ENCODE measurements around the gene GLG1. TPM values are rescaled to one million over a fixed set of nuclear protein-coding genes. Genes with fewer than 3 reads are reported as not detected.

Gene GLG1
- total RNA-seq, 4 donors from 2014 or later: 72.0 to 170 (median 105) TPM

- no peak for TF ChIP-seq POLR2A (IDR thresholded peaks at IDR 0.05)
- TF ChIP-seq, protein P1, sequence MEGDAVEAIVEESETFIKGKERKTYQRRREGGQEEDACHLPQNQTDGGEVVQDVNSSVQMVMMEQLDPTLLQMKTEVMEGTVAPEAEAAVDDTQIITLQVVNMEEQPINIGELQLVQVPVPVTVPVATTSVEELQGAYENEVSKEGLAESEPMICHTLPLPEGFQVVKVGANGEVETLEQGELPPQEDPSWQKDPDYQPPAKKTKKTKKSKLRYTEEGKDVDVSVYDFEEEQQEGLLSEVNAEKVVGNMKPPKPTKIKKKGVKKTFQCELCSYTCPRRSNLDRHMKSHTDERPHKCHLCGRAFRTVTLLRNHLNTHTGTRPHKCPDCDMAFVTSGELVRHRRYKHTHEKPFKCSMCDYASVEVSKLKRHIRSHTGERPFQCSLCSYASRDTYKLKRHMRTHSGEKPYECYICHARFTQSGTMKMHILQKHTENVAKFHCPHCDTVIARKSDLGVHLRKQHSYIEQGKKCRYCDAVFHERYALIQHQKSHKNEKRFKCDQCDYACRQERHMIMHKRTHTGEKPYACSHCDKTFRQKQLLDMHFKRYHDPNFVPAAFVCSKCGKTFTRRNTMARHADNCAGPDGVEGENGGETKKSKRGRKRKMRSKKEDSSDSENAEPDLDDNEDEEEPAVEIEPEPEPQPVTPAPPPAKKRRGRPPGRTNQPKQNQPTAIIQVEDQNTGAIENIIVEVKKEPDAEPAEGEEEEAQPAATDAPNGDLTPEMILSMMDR (IDR thresholded peaks at IDR 0.05 in 4 of 5, conservative IDR thresholded peaks at IDR 0.05 in 1 of 5): no peak
- no peak overlapping the region for H3K27ac ChIP-seq
- in situ Hi-C loops (cut with MboI; ENCODE audit: low sequenced_read_pairs in 4 of 4) (loop anchor here in 1 of 4 donors (25.0 kb wide), 1 partner anchor 104 kb away; no protein-coding TSS in a partner anchor), intact Hi-C loops (cut with DNase I; ENCODE audit: low total_unique reads) (no loop called here)
- no peaks in the 10 kb centered on the region for H3K27me3 ChIP-seq
- no peak overlapping the region for H3K4me3 ChIP-seq
- H3K4me1 ChIP-seq: no peaks in the 10 kb centered on the region
- ATAC-seq (no peak), DNase-seq (no peak)
- H3K36me3 ChIP-seq: peaks cover 0 to 95% of the 10 kb centered on the region in 2 donors
- H3K9me3 ChIP-seq: no peaks in the 10 kb centered on the region
Observed at GRCh38 chr16:74465851-74466685, 140.8 kb downstream of the GLG1 start.

GRCh38 chr16:74465281-74465680 is 141.6 kb downstream of the GLG1 start:
- H3K27me3 ChIP-seq: no peaks in the 10 kb centered on the region
- ATAC-seq (no peak), DNase-seq (no peak)
- intact Hi-C loops (cut with DNase I; ENCODE audit: low total_unique reads) (no loop called here), in situ Hi-C loops (cut with MboI; ENCODE audit: low sequenced_read_pairs in 4 of 4) (loop anchor here in 1 of 4 donors (25.0 kb wide), 1 partner anchor 103 kb away; no protein-coding TSS in a partner anchor)
- H3K27ac ChIP-seq: no peak overlapping the region
- H3K9me3 ChIP-seq: no peaks in the 10 kb centered on the region
- H3K36me3 ChIP-seq: peaks cover 0 to 95% of the 10 kb centered on the region in 2 donors
- TF ChIP-seq, protein P1 (IDR thresholded peaks at IDR 0.05 in 4 of 5, conservative IDR thresholded peaks at IDR 0.05 in 1 of 5): no peak
- no peak for TF ChIP-seq POLR2A (IDR thresholded peaks at IDR 0.05)
- no peaks in the 10 kb centered on the region for H3K4me1 ChIP-seq
- no peak overlapping the region for H3K4me3 ChIP-seq

DNA sequence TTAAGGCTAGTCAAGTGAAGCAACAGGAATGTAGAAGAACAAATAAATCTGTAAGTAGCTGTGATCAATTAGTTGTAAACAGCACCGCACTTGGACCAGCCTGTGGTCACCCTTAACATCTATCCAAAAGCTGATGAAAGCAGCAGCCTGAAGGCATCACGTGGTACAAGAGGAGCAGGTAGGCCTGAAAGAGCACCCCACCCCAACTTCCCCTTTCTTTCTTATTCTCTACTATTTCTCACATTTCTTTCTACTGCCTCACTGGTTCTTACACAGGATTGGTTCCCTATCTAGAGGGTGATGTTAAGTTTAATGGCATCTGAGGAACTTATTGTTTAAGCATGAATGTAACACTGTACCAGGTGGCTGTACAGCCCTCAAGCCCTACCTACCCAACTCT is 143.0 kb downstream of the GLG1 start:
- H3K27ac ChIP-seq: no peak overlapping the region
- H3K27me3 ChIP-seq: no peaks in the 10 kb centered on the region
- no peaks in the 10 kb centered on the region for H3K9me3 ChIP-seq
- TF ChIP-seq POLR2A (IDR thresholded peaks at IDR 0.05): no peak
- TF ChIP-seq, protein P1 (IDR thresholded peaks at IDR 0.05 in 4 of 5, conservative IDR thresholded peaks at IDR 0.05 in 1 of 5): no peak
- no peak for ATAC-seq
- no peak for DNase-seq
- H3K36me3 ChIP-seq: peaks cover 0 to 96% of the 10 kb centered on the region in 2 donors
- in situ Hi-C loops (cut with MboI; ENCODE audit: low sequenced_read_pairs in 4 of 4) (loop anchor here in 1 of 4 donors (25.0 kb wide), 1 partner anchor 102 kb away; no protein-coding TSS in a partner anchor), intact Hi-C loops (cut with DNase I; ENCODE audit: low total_unique reads) (no loop called here)
- H3K4me3 ChIP-seq: no peak overlapping the region
- no peaks in the 10 kb centered on the region for H3K4me1 ChIP-seq

- TF ChIP-seq POLR2A (IDR thresholded peaks at IDR 0.05): no peak
- TF ChIP-seq, protein P1 (IDR thresholded peaks at IDR 0.05 in 4 of 5, conservative IDR thresholded peaks at IDR 0.05 in 1 of 5): no peak
- intact Hi-C loops (cut with DNase I; ENCODE audit: low total_unique reads) (no loop called here), in situ Hi-C loops (cut with MboI; ENCODE audit: low sequenced_read_pairs in 4 of 4) (loop anchor here in 1 of 4 donors (25.0 kb wide), 1 partner anchor 100 kb away; no protein-coding TSS in a partner anchor)
- DNase-seq: no peak
- H3K4me1 ChIP-seq: no peaks in the 10 kb centered on the region
- peaks cover 0 to 97% of the 10 kb centered on the region in 2 donors for H3K36me3 ChIP-seq
- no peak for ATAC-seq
- no peaks in the 10 kb centered on the region for H3K9me3 ChIP-seq
- H3K27ac ChIP-seq: no peak overlapping the region
- H3K4me3 ChIP-seq: no peak overlapping the region
- H3K27me3 ChIP-seq: no peaks in the 10 kb centered on the region
Observed at GRCh38 chr16:74462361-74462760, 144.6 kb downstream of the GLG1 start.
